SK-N-DZ (cell line): Measurements from ENCODE around the gene WFDC10B. TPM values are rescaled to one million over a fixed set of nuclear protein-coding genes. Genes with fewer than 3 reads are reported as not detected.
"Not testable (repeated sequence)": the region's sequence is repeated elsewhere in the genome, so short reads cannot be mapped to it uniquely, and the experiment has no call there.

Source experiments
- DNase-seq: peaks from one replicate; pipeline ENCODE4 v3.0.0-alpha.2; 2015; ENCODE audit warnings: low spot score
- polyA plus RNA-seq, 2 experiments: library from polyadenylated mRNA; depleted of rRNA; stranded (reverse); fragments of >200 nt; gene quantifications; 2 replicates each; pipeline ENCODE4 v1.2.3, GENCODE V29; 2014

The WFDC10B gene
- polyA plus RNA-seq (2014; cell fraction: cytosol; rRNA removed): not detected in 2 replicates
- not detected in 2 replicates for polyA plus RNA-seq (2014; cell fraction: nucleus; rRNA removed)

DNA sequence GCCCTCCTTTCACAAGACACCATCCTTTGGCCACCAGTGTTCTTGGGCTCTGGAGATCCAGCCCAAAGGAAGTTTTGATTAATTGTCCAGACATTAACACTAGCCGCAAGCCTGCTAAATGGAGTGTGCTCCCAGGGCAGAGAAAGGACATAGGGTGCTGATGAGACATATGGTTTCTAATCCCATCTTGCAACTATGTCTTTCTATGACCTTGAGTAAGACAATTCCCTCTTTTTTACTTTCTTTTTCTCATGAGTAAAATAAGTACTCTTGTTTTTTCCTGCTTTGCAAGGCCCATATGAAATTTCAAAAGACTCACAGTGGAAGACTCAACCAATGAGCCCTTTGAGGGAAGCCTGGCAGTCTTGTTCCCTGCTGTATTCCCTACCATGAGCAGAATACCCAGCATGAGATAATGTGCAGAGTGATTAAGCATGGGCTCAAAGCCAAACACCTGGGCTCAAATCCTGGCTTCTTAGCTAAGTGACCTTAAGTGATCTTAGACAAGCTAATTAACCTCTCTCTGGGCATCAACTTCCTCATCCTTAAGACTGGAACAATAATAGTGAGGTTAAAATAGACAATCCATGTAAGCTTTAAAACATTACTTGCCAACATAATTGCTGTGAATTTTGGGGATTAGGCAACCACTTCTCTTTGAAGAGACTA is at the start of gene WFDC10B:
TSS of gene WFDC10B (minus strand) at position 51 of the 669 bp plus-strand sequence. CDS start 19,027 bp downstream, outside the sequence.
- no peak for DNase-seq

- no peak for DNase-seq
Observed at GRCh38 chr20:45752746-45753145, 47.9 kb upstream of the WFDC10B start.

- DNase-seq: no peak
Observed at GRCh38 chr20:45751721-45752120, 46.9 kb upstream of the WFDC10B start.

DNA sequence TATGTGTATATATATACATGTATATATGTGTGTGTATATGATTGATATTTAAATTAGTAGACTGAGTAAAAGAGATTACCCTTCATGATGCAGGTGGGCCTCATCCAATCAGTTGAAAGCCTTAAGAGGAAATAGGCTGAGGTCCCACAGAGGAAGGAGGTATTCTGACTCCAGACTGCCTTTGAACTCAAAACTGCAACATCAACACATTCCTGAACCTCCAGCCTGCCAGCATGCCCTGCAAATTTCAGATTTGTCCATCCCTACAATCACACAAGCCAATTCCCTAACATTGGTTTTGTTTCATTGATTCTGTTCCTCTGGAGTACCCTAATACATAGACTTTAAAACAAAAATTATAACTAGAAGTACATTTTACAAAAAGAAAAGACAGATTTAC is 40.2 kb upstream of the WFDC10B start:
- DNase-seq: no peak

GRCh38 chr20:45742596-45742995 is 37.8 kb upstream of the WFDC10B start:
- DNase-seq: no peak

GRCh38 chr20:45735988-45736387 is 31.2 kb upstream of the WFDC10B start:
- no peak for DNase-seq

DNA sequence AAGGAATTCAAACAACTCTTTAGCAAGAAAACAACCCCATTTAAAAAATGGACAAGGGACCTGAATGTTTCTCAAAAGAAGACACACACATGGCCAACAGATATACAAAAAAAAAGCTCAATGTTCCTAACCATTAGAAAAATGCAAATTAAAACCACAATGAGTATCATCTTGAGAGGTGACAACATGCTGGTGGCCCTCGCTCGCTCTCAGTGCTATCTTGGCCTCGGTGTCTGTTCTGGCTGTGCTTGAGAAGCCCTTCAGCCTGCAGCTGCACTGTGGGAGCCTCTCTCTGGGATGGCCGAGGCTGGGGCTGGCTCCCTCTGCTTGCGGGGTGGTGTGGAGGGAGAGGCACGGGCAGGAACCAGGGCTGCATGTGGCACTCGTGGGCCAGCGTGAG is 30.7 kb upstream of the WFDC10B start:
- no peak for DNase-seq

DNA sequence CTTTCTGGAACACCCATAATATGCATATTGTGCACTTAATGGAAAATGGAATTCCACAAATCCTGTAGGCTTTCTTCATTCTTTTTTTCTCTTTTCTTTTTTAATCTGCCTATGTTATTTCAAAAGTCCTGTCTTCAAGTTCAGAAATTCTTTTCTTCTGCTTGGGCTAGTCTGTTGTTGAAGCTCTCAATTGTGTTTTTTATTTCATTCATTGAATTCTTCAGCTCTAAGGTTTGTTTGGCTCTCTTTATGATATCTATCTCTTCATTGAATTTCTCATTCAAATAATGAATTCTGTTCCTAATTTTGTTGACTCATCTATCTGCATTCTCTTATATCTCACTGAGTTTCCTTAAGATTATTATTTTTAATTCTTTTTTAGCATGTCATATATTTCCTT is 27.4 kb upstream of the WFDC10B start:
- DNase-seq: no peak

GRCh38 chr20:45727044-45727443 is 22.2 kb upstream of the WFDC10B start:
- no peak for DNase-seq

DNA sequence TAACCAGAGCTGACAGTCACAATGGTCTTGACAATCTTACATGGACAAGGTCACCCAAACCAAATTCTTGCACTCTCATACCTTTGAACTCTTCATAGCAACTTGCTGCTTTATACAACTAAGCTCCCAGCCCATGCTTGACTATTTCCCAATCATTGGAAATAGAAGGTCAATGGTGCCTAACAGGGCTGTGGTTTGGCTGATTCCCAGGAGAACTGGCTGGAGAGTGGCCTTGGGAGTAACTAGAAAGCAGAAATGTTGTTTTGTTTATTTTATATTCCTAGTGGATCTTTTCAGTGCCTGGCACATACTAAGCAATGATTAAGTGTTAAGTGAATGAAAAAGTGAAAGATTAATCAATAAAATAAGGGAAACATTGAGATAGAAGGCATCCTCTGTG is 20.3 kb upstream of the WFDC10B start:
- DNase-seq: no peak

DNA sequence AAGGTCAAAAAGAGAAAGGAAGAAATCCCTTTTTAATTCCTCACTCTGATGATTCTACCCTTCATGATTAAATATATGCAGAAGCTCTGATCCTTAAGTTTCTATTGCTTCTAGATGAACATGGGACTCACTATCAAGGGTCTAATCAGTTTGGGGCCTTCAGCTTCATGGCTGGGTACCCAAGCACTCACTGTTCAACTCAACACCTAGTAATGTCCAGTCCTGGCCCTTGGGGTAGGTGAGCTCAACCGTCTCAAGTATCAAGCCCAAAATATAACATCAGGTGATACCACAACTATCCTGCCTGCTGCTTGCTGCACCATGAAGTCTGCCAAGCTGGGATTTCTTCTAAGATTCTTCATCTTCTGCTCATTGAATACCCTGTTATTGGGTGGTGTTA is 17.2 kb upstream of the WFDC10B start, which contains the start of gene SPINT4:
TSS of gene SPINT4 (plus strand) at position 301 of the 400 bp plus-strand sequence. CDS start at position 322, 21 bp downstream.
- DNase-seq: no peak

GRCh38 chr20:45716141-45716688 is 11.4 kb upstream of the WFDC10B start:
- DNase-seq: not testable (repeated sequence)

DNA sequence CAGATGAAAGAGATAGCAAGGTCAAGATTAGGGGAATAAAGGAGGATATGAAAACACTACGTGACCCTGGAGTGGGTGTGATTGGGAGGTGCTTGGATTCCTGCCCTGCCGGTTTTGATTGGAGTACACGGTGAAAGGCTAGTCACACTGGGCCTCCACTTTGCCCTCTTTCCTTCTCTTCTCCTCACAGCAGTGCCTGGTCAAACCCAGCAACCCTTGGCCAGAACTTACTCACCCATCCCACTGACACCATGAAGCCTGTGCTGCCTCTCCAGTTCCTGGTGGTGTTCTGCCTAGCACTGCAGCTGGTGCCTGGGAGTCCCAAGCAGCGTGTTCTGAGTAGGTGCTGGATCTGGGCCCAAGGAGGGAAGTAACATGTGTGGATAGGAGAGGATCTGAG is 2.9 kb downstream of the WFDC10B start, which contains the start of gene WFDC13:
TSS of gene WFDC13 (plus strand) at position 166 of the 400 bp plus-strand sequence. CDS start at position 252, 86 bp downstream.
- no peak for DNase-seq

- DNase-seq: no peak
Observed at GRCh38 chr20:45701104-45701503, 3.7 kb downstream of the WFDC10B start.

DNA sequence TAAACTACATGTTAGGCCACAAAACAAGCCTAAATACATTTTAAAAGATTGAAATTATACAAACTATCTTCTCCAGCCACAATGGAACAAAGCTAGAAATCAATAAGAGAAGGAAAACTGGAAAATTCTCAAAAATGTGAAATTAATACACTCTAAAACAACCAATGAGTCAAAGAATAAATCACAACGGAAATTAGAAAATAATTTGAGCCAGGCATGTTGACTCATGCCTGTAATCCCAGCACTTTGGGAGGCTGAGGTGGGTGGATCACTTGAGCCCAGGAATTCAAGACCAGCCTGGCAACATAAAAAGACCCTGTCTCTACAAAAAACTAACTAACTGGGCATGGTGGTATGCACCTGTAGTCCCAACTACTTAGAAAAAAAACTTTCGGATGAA is 9.3 kb downstream of the WFDC10B start:
- DNase-seq: no peak

DNA sequence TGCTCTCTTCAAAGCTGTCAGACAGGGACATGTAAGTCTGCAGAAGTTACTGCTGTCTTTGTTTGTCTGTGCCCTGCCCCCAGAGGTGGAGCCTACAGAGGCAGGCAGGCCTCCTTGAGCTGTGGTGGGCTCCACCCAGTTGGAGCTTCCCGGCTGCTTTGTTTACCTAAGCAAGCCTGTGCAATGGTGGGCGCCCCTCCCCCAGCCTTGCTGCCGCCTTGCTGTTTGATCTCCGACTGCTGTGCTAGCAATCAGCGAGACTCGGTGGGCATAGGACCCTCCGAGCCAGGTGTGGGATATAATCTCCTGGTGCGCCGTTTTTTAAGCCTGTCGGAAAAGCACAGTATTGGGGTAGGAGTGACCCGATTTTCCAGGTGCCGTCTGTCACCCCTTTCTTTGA is 11.5 kb downstream of the WFDC10B start:
- not testable (repeated sequence) for DNase-seq

- no peak for DNase-seq
Observed at GRCh38 chr20:45685896-45686295, 18.9 kb downstream of the WFDC10B start.

GRCh38 chr20:45679650-45680049 is 25.2 kb downstream of the WFDC10B start:
- DNase-seq: no peak

GRCh38 chr20:45672765-45673164 is 32.1 kb downstream of the WFDC10B start:
- no peak for DNase-seq

- DNase-seq: no peak
Observed at GRCh38 chr20:45670139-45670538, 34.7 kb downstream of the WFDC10B start, which contains the start of gene WFDC11. Gene WFDC11 (minus strand): TSS chr20:45670239. CDS start chr20:45650600, 19,639 bp downstream.

DNA sequence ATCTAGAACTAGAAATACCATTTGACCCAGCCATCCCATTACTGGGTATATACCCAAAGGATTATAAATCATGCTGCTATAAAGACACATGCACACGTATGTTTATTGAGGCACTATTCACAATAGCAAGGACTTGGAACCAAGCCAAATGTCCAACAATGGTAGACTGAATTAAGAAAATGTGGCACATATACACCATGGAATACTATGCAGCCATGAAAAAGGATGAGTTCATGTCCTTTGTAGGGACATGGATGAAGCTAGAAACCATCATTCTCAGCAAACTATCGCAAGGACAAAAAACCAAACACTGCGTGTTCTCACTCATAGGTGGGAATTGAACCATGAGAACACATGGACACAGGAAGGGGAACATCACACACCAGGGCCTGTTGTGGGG is 47.8 kb downstream of the WFDC10B start:
- not testable (repeated sequence) for DNase-seq

- not testable (repeated sequence) for DNase-seq
Observed at GRCh38 chr20:45651726-45652125, 53.1 kb downstream of the WFDC10B start.

DNA sequence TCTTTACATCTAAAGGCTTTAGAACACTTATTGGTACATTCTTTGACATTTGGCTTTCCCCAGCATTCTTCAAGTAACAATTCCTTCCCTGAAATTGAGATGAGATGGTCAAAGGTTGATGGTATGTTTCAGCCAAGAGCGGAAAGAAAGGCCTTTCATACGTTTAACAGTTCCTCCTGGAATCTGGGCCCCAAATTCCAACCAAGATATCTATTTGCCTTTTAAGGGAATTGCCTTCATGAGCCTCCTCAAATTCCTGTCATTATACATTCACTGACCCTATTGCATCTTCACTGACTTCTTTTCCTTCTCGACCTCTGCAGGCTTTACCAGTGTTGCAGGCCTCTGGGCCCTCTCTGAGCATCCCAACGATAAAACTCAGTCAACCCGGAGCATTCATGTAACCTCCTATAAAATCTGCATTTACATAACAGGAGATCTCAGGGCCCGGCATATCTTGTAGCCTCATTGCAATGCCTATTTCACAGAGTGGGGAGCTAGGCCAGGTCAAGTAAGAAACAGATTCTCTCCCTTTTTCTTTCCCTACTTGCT is 55.4 kb downstream of the WFDC10B start:
- DNase-seq: no peak
